OCI-LY7 (cell line): ENCODE measurements around the gene PACS1.

Experiments used
- CTCF ChIP-seq: fragments of 200-600 bp; sonication (generic); conservative IDR thresholded peaks from 2 replicates; pipeline ENCODE4 v1.5.1; 2014; ENCODE audit warnings: mild to moderate bottlenecking, antibody characterized with exemption, low read length, moderate library complexity, mixed read lengths
- EZH2phosphoT487 ChIP-seq: fragments of 200-600 bp; sonication (generic); IDR thresholded peaks from 2 replicates; pipeline ENCODE4 v1.6.1; 2018; ENCODE audit warnings: low read depth, borderline replicate concordance, mild to moderate bottlenecking, mixed run types, antibody characterized with exemption, low read length, moderate library complexity, mixed read lengths

- TF ChIP-seq CTCF (no peak), EZH2phosphoT487 (no peak)
These were observed 208.5 kb downstream of the PACS1 start for GRCh38 chr11:66278363-66279091.
